ENCODE results near the gene AHCYL2.
A peak's percentile ranks its signal among the peaks of the same experiment; 100 is the strongest.

Gene AHCYL2

GRCh38 chr7:129224251-129225205 lies at the start of gene AHCYL2:
AHCYL2 (plus strand) TSS chr7:129225030.
- peak; percentile 97 for DNase-seq (ENCODE audit: low read depth, low spot score)

- DNase-seq (ENCODE audit: low read depth, low spot score) = no peak
Measured at GRCh38 chr7:129176916-129177710, 47.7 kb upstream of the AHCYL2 start.

- DNase-seq (ENCODE audit: low read depth, low spot score) = no peak
Measured at GRCh38 chr7:129184981-129185670, 39.7 kb upstream of the AHCYL2 start.

- DNase-seq (ENCODE audit: low read depth, low spot score) = no peak
Measured at GRCh38 chr7:129186749-129187260, 38.0 kb upstream of the AHCYL2 start.

- no peak for DNase-seq (ENCODE audit: low read depth, low spot score)
Measured at GRCh38 chr7:129187681-129188371, 37.0 kb upstream of the AHCYL2 start.

- DNase-seq (ENCODE audit: low read depth, low spot score) = no peak
Measured at GRCh38 chr7:129188372-129188891, 36.4 kb upstream of the AHCYL2 start, which contains the start of gene SMO. SMO (plus strand) TSS chr7:129188633; CDS start chr7:129189152, 519 bp downstream.

- DNase-seq (ENCODE audit: low read depth, low spot score) = no peak
Measured at GRCh38 chr7:129188892-129189660, 35.8 kb upstream of the AHCYL2 start.

- DNase-seq (ENCODE audit: low read depth, low spot score) = no peak
Measured at GRCh38 chr7:129189661-129190310, 35.0 kb upstream of the AHCYL2 start.

GRCh38 chr7:129191272-129191671 lies 33.6 kb upstream of the AHCYL2 start:
- no peak for DNase-seq (ENCODE audit: low read depth, low spot score)

- no peak for DNase-seq (ENCODE audit: low read depth, low spot score)
Measured at GRCh38 chr7:129193892-129194291, 30.9 kb upstream of the AHCYL2 start.

- no peak for DNase-seq (ENCODE audit: low read depth, low spot score)
Measured at GRCh38 chr7:129197771-129198170, 27.1 kb upstream of the AHCYL2 start.

GRCh38 chr7:129199406-129199805 lies 25.4 kb upstream of the AHCYL2 start:
- no peak for DNase-seq (ENCODE audit: low read depth, low spot score)

- DNase-seq (ENCODE audit: low read depth, low spot score) = no peak
Measured at GRCh38 chr7:129202058-129202777, 22.6 kb upstream of the AHCYL2 start.

- DNase-seq (ENCODE audit: low read depth, low spot score) = no peak
Measured at GRCh38 chr7:129203050-129203741, 21.6 kb upstream of the AHCYL2 start.

GRCh38 chr7:129205126-129205818 lies 19.6 kb upstream of the AHCYL2 start:
- DNase-seq (ENCODE audit: low read depth, low spot score) = no peak

- no peak for DNase-seq (ENCODE audit: low read depth, low spot score)
Measured at GRCh38 chr7:129205987-129206785, 18.6 kb upstream of the AHCYL2 start.

GRCh38 chr7:129208667-129209066 lies 16.2 kb upstream of the AHCYL2 start:
- DNase-seq (ENCODE audit: low read depth, low spot score) = no peak

All from iPS DF 19.7 (cell line).